Measurements from ENCODE around the gene ITPRID1. TPM values are rescaled to one million over a fixed set of nuclear protein-coding genes. Genes with fewer than 3 reads are reported as not detected.

ITPRID1 gene
- total and polyA plus RNA-seq, 2 of the 13 experiments (the other 11 are each of a cell fraction or from before 2014, with no cell fraction given): not detected

- TF ChIP-seq ZMAT3 (CRISPR knock-in tag; conservative IDR thresholded peaks at IDR 0.05) (no peak), ZNF737 (CRISPR knock-in tag; IDR thresholded peaks at IDR 0.05; ENCODE audit: borderline replicate concordance) (no peak), ZNF275 (CRISPR knock-in tag; IDR thresholded peaks at IDR 0.05; ENCODE audit: borderline replicate concordance) (no peak), ZNF180 (CRISPR knock-in tag; IDR thresholded peaks at IDR 0.05; ENCODE audit: borderline replicate concordance, low read depth) (no peak), ZNF543 (CRISPR knock-in tag; IDR thresholded peaks at IDR 0.05) (no peak), REPIN1 (CRISPR knock-in tag; IDR thresholded peaks at IDR 0.05; ENCODE audit: borderline replicate concordance, low read depth) (no peak), CREM (IDR thresholded peaks at IDR 0.05) (no peak), CREM (CRISPR knock-in tag; IDR thresholded peaks at IDR 0.05) (no peak), NFATC3 (CRISPR knock-in tag; IDR thresholded peaks at IDR 0.05) (no peak), TBL1XR1 (IDR thresholded peaks at IDR 0.05; ENCODE audit: borderline replicate concordance, low read length, partially characterized antibody) (no peak), PRPF4 (IDR thresholded peaks at IDR 0.05; ENCODE audit: low read depth, low read length, poor library complexity, severe bottlenecking) (no peak), ZBTB42 (CRISPR knock-in tag; IDR thresholded peaks at IDR 0.05) (no peak), ZNF451 (CRISPR knock-in tag; IDR thresholded peaks at IDR 0.05) (no peak), HNRNPK (IDR thresholded peaks at IDR 0.05; ENCODE audit: low read depth, low read length, poor library complexity, severe bottlenecking) (no peak), IRF9 (CRISPR knock-in tag; IDR thresholded peaks at IDR 0.05; ENCODE audit: borderline replicate concordance) (no peak)
Measured at GRCh38 chr7:31545549-31545948, 31.7 kb downstream of the ITPRID1 start (continued).

Data from HepG2 (cell line).